ENCODE measurements around the gene CCDC201. TPM values are rescaled to one million over a fixed set of nuclear protein-coding genes. Genes with fewer than 3 reads are reported as not detected.

The CCDC201 gene, protein sequence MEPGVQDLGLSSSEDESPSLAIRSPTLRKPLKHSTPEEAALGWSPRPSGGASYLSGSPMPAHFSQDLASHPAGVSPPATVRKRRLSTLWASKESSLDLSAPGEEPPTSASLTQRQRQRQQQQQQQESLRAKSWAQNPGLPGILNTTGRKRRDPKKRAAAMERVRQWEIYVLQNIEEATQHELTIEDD
- not detected for polyA plus RNA-seq (2013, experiment 1 of 2; ENCODE audit: insufficient read length)
- not detected for polyA plus RNA-seq (2013, experiment 2 of 2; ENCODE audit: insufficient read length)

DNA sequence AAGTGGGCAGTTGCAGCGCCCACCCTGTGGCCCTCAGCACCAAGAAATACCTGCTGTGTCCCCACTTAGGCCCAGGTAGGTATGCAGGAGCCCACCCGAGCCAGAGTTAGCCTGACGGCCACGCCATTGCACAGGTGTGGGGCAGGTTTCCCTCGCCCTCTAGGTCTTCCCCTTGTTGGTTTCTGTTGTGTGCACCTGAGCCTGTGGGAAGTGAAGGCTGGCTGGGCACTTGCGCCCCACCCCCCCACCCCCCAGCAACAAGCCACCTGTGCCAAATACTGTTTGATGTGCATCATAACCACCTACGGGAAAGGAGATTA is at the start of gene CCDC201:
Gene CCDC201, minus strand, starts transcription at position 48 of the 320 bp plus-strand sequence. CDS start 75 bp downstream, outside the sequence.
- no peak for DNase-seq

DNA sequence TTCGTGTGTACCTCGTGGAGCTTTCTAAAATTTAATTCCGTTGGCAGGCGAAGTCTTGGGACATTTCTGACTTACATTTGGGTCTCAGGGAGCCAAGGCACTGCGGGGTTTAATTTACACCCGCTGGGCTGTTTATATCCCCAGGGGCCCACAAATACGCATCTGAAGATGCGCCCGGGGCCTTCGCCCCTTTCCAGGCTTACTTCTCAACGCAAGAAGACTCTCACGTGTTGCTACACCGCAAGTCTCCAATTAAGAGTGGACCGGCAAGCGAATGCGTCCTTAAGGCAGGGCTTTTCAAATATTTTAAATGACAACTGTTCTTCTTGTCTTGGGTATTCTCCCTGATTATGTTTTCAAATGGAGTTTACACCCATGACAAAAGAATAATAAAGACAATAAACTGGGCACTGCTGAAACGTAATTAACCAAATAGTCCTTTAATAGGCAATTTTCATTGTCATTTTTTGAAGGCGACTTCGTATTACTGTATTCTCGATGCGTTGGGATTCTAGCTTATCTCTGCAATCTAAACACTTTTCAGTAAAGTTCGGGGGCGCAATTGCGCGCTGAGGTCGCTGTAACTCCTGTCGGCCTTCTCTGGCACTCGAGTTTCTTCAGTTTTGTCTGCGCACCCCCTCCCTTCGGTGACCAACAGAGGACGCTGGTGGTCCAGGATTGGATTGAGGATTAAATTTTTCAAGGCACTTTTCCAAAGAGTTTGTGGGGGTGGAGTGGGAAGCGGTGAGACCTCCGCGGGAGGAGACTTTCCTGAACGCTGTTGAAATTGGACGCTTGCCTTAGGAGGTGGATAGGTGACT is 49.0 kb upstream of the CCDC201 start:
- DNase-seq = peak; percentile 76

DNA sequence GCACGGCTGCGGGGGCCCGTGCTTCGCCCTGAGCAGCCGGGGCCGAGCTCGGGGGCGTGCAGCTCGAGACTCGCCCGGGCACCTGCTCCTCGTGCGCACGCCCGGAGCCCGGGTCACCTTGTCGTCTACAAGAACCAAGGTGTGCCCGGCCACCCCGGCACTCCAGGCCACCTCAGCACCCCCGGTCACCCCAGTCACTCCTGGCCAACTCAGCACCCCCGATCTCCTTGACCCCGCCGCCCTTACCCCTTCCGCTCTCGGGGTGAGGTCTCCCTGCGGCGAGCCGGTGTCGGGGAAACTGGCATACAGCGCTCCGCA is 48.5 kb upstream of the CCDC201 start:
- no peak for DNase-seq

DNA sequence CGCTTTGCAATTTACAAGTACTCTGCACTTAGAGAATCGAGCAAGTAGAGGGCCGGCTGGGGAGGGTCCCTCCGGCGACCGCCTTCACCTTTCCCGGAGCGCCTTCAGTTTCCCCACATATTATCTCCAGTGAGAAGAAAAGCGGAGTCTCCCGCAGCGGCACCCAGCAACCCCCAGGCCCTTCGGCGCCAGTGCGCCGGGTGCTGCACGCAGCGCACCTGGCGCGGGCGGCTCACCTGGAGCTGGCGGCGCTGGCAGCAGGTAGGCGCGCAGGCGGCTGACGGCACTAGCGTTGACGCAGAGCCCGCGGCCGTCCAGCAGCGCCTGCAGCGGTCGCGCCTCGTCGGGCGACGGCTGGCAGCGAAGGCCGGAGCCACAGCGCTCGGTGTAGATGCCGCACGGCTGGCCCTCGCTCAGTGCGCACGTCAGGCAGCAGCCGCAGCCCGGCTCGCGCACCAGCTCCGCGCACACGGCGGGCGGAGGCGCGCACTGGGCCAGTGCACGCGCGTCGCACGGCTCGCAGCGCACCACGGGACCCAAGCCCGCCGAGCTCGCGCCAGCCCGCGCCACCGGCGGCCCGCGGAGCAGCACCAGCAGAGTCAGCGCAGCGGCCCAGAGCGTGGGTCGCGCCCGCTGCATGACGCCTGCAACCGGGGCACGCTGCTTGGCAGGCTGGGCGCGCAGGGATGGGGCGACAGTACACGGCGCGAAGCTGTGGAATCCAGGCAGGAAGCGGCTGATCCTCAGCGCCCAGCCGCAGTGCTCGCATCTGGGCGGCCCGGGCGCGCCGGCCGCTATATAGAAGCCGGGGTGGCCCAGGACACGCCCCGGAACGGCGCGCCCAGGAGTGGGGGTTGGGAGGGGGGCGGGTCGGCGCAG is 47.9 kb upstream of the CCDC201 start, which contains the start of gene IGFBP3:
Gene IGFBP3, minus strand, starts transcription at position 771 of the 879 bp plus-strand sequence. Its CDS starts 132 bp downstream, at position 639.
- peak; percentile 64 for DNase-seq

DNA sequence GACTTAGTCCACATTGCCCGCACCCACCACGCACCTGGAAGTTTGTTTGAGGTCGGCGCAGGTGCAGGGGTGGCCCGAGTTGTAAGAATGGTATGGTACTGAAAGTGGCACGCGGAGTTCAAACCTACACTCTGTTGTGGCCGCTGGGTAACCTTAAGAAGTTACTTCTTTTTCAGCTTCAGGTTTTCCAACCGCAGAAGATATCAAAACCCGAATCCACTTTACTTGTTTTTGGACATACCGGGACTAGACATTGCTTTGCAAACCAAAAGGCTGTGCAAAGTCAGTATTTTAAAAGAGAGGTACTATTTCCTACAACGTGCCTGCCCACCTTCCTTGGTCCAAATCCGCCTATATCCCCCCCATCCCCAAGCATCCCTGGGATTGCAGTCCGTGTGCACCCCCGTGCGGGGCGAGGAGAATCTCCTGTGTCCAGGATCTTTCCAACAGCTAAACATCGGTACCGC is 47.1 kb upstream of the CCDC201 start:
- DNase-seq = no peak

DNA sequence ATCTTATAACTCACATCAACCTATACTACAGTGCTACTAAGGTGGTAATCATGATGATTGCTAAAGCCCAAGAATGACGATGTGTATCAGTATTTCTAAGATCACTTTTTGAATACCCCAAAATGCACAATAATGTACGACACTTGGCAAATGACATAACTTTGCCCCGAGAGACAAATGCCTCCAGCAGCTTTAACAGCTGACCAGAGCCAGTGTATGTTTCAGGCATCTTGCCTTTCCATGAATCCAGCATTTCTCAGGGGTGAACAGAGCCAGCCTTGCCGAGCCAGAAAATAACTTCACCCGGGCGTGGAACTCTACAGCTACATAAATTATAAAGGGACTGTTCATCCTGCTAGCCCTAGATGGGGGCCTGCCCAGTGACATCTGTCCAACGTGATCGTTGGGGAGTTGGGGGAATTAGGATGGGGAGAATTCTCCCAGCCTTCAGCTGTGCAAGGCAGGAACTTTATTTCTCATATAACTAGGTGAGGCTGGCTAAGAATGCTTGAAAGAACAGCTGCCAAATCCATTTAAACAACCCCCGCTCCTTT is 46.4 kb upstream of the CCDC201 start:
- DNase-seq = no peak

DNA sequence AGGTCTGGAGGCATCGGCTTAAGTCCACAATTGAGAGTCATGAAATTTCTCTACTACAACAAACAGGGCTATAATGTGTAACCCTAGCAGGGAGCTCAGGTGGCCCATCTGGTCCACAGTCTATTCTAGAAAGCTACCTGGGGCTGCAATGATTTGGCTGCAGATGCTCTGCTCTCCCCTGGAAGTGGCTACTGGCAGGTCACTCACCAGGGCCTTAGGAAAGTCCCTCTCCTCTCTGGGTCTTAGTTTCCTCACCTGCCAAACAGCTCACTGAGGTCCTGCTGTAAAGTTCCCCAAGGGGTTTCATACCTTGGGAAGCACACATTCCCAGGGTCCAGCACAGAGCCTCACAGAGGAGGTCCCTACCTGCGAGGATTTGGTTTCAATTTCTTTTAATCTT is 45.7 kb upstream of the CCDC201 start:
- no peak for DNase-seq

DNA sequence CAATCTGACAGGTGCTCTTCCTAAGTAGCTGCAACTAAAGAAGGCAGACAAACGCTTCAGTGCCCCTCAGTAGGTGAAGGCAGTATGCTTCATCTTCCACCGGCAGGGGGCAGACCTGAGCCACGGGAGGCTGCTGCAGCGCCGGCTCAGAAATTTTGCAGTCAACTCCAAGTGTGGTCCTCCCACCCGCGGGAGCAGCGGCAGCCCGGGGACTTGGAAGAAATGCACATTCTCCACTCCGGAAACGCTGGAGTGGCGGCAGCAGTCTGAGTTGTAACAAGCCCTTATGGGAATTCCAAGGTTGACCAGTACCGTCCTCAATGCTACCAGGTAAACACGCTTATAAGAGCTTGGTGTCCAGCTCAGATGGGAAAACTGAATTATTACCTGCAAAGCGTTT is 44.8 kb upstream of the CCDC201 start:
- peak; percentile 73 for DNase-seq

DNA sequence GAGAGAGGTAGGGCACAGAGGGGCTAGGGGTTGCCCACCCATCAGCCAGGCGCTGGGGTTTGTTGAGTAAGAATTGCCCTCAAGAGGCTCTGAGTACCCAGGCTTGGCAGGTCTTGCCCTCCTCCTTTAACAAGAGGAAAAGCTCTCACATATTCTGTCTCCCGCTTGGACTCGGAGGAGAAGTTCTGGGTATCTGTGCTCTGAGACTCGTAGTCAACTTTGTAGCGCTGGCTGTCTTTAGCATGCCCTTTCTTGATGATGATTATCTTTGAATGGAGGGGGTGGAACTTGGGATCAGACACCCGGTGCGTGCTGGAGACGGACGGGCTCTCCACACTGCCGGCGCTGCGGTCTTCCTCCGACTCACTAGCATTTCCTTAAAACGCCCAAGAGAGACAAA is 44.2 kb upstream of the CCDC201 start:
- DNase-seq = no peak

DNA sequence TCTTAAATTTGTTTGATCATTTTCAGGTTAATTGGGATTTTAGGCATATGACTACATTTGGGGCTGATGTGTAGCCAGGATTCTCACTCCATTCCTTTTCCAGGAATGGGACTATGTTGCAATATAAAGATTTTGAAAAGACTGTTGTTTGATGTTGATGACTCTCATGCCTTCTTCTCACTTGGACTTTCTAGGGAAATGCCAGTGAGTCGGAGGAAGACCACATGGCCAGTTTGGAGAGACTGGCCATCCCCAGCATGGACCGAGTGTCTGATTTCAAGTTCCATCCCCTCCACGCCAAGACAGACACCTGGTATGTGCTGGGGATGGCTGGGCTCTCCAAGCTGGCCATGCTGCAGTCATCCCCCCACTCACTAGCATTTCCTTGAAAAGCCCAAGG is 42.7 kb upstream of the CCDC201 start:
- peak; percentile 41 for DNase-seq

DNA sequence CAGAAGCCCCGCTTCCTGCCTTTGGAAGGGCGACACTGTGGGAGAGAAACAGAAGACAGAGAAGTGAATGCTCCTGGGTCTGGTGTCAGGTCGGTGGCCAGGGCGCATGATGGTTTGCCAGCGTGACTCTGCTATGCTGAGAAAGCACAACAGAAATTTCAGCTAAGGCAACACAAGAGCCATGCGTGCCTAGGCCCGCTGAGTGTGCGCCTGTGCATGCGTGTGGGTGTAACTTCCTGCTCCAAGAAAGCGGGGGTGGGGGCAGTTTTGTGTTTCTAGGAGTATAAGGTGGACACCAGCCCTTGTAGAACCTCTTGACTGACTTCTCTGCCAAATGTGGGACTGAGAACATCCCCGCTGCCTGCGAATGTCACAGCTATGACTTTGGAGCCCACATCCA is 42.0 kb upstream of the CCDC201 start:
- DNase-seq = no peak

DNA sequence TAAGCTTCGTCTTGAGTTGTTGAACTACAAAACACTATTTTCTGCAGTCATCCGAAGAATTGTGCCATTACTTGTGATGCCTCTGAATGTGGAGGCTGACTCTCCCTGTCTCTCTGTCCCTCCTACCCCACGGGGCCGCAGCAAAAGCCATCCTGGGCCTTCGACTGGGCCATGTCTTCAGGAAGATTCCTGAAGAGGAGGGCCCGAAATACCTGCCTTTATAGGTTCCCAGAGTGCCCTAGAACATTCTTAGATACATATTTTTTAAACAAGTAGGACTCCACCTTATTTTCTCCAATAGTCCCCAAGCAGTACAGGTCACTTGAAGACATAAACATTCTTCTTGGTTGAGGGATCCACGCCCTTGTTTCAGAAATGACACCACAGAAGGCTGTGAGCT is 40.1 kb upstream of the CCDC201 start:
- DNase-seq = no peak

DNA sequence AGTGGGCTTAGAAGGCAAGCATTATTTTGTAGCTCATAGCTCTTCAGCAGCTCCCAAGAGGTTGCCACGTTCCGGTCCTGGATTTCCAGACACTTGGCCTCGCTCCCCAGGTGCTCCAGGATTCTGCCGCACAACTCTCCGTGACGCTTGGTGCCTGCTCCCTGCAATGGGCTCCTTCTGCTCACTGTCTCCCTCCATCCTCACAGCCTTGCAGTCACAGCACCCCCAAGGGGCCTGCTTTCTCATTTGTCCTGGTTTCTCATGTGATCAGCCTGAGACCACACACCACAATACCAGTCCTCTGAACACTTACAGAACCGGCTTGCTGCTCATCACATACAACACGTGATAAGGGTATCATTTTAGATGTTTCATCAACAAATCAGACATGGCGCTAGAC is 38.4 kb upstream of the CCDC201 start:
- no peak for DNase-seq

DNA sequence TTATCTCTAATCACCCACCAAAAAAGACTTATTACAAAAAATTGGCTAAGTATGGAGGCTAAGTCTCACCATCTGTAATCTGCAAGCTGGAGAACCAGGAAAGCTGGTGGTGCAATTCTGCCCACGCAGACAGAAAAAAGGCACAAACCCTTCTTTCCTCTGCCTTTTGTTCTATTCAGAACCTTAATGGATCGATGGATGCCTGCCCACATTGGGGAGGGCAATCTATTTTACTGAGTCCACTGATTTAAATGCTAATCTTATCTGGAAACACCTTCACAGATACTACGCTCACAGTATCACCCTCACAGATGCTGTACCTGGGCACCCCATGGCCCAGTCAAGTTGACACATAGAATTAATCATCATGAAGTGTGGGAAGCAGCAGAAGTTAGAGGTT is 38.0 kb upstream of the CCDC201 start:
- no peak for DNase-seq

DNA sequence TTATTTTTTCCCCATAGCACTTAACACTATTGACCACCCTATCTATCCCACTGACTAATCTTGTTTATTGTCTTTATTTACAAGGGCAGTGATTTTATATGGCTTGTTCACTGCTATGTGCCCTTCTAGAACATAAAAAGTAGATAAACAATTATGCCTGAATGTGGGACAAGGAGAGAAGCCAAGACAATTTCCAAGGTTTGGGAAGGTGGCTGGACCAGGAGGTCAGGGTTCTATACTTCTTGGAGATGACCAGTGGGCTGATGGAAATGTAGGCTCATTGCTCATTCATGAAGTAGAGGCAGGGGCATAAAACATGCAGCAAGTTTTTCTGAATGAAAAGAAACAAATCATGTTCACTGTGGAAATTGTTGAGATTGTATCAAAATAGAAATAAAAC is 36.7 kb upstream of the CCDC201 start:
- no peak for DNase-seq

DNA sequence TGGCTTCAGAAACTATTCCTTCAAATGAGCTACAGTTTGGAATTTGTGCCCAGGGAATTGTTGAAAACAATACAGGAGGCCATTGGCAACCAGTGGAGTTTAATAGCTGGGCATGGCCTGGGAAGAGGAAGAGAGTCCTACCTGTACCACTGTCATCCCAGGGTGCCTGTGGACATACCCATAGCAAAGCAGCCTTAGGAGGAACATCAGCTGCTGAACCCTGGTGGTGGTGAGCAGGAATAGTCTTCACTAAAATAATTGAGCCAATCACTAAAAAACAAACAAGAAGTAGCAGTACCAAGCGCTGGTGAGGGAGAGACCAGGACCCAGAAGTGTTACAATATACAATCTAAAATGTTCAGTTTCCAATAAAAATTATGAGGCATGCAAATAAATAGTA is 29.9 kb upstream of the CCDC201 start:
- DNase-seq = no peak

DNA sequence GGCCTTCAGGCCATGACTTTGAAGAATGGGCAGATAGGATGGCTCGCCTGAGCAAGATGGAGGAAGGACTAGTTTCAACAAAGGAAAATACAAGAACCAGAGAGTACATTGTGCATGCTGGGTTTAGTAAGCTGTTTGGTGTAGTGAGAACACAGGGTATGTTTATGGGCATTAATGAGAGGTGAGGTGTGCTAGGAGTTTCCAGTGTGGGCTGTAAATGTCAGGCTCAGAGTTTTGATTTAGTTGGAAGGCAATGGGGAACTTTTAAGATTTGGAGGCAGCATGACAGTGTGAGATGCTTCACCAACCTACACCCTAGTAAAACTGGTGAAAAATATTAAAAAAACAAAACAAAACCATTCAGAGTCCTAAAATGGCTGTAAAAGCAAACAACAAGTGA is 28.7 kb upstream of the CCDC201 start:
- DNase-seq = no peak

DNA sequence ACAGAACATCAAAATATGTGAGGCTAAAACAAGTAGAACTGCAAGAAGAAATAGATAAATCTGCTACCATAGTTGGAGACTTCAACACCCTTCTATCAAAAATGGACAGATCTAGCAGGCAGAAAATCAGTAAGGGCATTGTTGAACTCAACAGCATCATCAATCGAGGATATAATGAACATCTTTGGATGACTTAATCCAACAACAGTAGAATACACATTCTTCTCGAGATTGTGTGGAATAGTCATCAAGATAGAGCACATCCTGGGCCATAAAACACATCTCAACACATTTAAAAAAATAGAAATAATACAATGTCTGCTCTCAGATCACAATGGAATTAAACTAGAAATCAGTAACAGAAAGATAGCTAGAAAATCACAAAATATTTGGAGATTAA is 25.3 kb upstream of the CCDC201 start:
- DNase-seq = peak; percentile 74

DNA sequence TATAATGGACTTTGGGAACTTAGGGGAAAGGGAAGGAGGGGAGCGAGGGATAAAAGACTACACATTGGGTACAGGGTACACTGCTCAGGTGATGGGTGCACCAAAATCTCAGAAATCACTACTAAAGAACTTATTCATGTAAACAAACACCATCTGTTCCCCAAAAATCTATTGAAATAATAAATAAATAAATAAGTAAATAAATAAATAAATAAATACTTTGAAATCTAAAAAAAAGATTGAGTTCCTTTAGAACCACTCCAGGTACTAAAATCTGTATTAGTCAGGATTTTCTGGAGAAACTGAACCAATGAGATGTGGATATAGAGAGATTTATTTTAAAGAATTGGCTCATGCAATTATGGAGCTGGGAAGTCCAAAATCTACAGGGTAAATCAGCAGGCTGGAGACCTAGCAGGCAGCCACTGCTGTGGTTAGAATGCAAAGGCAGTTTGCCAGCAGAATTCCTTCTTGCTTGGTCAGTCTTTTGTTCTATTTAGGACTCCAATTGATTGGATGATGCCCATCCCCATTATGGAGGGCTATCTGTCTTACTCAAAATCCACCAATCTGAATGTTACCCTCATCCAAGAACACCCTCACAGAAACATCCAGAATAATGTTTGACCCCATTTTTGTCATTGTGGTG is 24.3 kb upstream of the CCDC201 start:
- peak; percentile 89 for DNase-seq

DNA sequence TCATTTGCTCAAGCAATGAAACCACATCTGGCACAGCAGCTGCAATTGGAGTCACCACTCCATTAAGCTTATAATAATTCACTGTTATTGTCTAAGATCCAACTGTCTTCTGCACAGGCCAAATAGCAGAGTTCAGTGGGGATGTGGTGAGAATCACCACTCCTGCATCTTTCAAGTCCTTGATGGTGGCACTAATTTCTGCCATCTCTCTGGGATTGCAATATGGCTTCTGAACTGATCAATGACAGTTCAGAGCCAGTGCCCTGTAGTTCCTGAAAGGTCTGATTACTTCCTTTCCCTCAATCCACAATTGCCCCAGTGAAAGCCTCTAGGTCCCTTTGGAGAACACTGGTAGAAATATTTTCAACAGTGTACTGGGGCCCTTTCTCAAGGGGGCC is 21.8 kb upstream of the CCDC201 start:
- no peak for DNase-seq

DNA sequence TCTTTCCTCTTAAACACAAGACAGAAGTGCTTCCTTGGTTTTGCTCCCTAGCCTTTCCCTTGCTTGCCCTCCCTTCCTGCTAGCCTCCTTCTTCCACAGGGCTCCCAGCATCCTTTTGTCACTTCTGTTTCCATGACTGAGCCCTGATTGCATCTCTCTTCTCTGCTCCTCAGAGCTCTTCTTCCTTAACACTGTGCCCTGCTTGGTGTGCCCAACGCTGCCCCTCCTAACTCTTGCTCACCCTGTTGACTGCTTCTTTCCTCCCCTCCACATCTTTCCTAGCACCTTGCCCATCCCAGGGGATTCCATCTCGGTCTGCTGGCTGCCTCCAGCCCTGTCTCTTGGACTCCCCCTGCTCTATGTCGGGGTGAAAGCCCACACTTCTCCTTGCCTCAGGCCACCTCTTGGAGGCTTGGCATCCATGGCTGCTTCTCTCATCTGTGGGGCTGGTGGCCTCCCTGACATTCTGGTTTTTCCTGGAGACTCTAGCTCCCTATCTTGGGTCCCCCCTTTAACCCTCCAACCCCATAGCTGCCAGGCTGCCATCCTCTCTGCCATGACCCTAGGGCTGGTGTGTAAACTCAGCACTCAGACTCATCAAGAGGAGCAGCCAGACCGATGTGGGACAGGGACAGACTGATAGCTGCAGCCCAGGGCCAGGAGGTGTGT is 21.2 kb upstream of the CCDC201 start:
- DNase-seq = no peak

Measured in fibroblast of skin of abdomen (primary cell).